ENCODE measurements around the gene INTS4. TPM values are rescaled to one million over a fixed set of nuclear protein-coding genes. Genes with fewer than 3 reads are reported as not detected.
"Not testable (repeated sequence)": the region's sequence is repeated elsewhere in the genome, so short reads cannot be mapped to it uniquely, and the experiment has no call there.

Gene INTS4
- polyA plus RNA-seq, 1 donor (not counting 4 experiments of a cell fraction or from before 2014, with no cell fraction given), result 18.0 TPM

DNA sequence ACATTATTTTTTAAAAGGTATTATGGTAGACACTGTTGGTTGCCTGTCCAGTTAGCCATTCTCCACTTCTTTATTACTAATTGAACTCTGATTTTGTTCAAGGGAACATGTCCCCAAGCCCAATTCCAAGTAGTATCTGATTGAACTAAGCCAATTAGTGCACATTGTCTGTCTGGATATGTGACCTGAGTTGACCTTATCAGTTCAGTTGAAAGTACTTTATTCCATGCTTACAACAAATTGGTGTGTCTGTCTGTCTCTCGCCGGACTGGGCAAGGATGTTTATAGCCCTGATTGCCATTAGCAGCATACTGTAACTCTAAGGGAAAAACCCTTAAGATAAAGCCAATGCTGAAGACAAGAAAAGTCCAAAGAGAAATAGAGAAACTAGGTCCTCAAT lies 85.6 kb downstream of the INTS4 start:
- no peaks in the 10 kb centered on the region for H3K9me1 ChIP-seq (ENCODE audit: control insufficient read depth, extremely low read depth, insufficient read depth, low read length)
- H3K9me3 ChIP-seq (ENCODE audit: control insufficient read depth, low read depth, low read length), result no peaks in the 10 kb centered on the region
- no peak overlapping the region for H3K4me2 ChIP-seq (ENCODE audit: control insufficient read depth, extremely low read depth, insufficient read depth, low read depth, low read length)
- H4K20me1 ChIP-seq (ENCODE audit: control insufficient read depth, extremely low read depth, insufficient read depth, low read length), result no peaks in the 10 kb centered on the region
- TF ChIP-seq, protein P1, sequence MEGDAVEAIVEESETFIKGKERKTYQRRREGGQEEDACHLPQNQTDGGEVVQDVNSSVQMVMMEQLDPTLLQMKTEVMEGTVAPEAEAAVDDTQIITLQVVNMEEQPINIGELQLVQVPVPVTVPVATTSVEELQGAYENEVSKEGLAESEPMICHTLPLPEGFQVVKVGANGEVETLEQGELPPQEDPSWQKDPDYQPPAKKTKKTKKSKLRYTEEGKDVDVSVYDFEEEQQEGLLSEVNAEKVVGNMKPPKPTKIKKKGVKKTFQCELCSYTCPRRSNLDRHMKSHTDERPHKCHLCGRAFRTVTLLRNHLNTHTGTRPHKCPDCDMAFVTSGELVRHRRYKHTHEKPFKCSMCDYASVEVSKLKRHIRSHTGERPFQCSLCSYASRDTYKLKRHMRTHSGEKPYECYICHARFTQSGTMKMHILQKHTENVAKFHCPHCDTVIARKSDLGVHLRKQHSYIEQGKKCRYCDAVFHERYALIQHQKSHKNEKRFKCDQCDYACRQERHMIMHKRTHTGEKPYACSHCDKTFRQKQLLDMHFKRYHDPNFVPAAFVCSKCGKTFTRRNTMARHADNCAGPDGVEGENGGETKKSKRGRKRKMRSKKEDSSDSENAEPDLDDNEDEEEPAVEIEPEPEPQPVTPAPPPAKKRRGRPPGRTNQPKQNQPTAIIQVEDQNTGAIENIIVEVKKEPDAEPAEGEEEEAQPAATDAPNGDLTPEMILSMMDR (optimal IDR thresholded peaks at IDR 0.05 in 1 of 3, IDR thresholded peaks at IDR 0.05 in 1 of 3, conservative IDR thresholded peaks at IDR 0.05 in 1 of 3; ENCODE audit: extremely low read depth in 1 of 3, insufficient read depth in 2 of 3, low read length in 3 of 3), result no peak
- TF ChIP-seq EZH2 (IDR thresholded peaks at IDR 0.05; ENCODE audit: low read length), result no peak
- no peak overlapping the region for H3K4me3 ChIP-seq (ENCODE audit: control insufficient read depth in 2 of 3, extremely low read depth in 1 of 3, insufficient read depth in 2 of 3, low read depth in 1 of 3, low read length in 3 of 3)
- DNase-seq (ENCODE audit: low read depth, low spot score) (no peak), FAIRE-seq (no peak)
- no peak overlapping the region for H3K9ac ChIP-seq (ENCODE audit: control insufficient read depth, extremely low read depth, insufficient read depth, low read length)
- H2AFZ ChIP-seq (ENCODE audit: control insufficient read depth, low read length), result no peak overlapping the region
- dilution Hi-C loops (cut with MboI; ENCODE audit: extremely low pct_ligation_motif_present, low sequenced_read_pairs), result no loop called here
- H3K27ac ChIP-seq (ENCODE audit: control insufficient read depth, insufficient read depth, low read length), result no peak overlapping the region
- H3K27me3 ChIP-seq (ENCODE audit: control insufficient read depth, extremely low read depth, insufficient read depth, low read length), result no peaks in the 10 kb centered on the region
- no peaks in the 10 kb centered on the region for H3K4me1 ChIP-seq (ENCODE audit: control insufficient read depth, extremely low read depth, insufficient read depth, low read length)
- H3K79me2 ChIP-seq (ENCODE audit: control insufficient read depth, insufficient read depth, low read length), result no peaks in the 10 kb centered on the region
- no peaks in the 10 kb centered on the region for H3K36me3 ChIP-seq (ENCODE audit: control insufficient read depth in 2 of 2, extremely low read depth in 1 of 2, insufficient read depth in 2 of 2, low read length in 2 of 2)

DNA sequence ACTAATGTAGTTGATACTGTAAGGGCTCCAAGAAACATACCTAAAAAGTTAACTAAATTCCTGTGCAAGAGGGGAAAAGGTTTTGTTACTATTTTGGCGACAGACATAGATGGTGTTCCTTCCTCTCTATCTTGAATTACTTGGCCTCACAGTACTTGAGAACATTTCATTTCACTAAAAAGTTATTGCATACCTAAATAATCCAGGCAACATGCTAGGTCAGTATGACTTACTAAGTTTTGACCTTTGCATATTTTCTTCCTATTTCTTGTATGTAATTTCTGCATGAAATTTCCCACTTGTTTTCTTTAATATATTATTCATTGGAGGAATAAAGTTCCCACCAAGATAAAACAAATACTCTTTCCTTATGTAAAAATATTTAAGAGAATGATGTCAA lies 99.5 kb downstream of the INTS4 start:
- H4K20me1 ChIP-seq (ENCODE audit: control insufficient read depth, extremely low read depth, insufficient read depth, low read length); H3K9ac ChIP-seq (ENCODE audit: control insufficient read depth, extremely low read depth, insufficient read depth, low read length); H3K79me2 ChIP-seq (ENCODE audit: control insufficient read depth, insufficient read depth, low read length); H3K27ac ChIP-seq (ENCODE audit: control insufficient read depth, insufficient read depth, low read length); H3K27me3 ChIP-seq (ENCODE audit: control insufficient read depth, extremely low read depth, insufficient read depth, low read length); H3K4me1 ChIP-seq (ENCODE audit: control insufficient read depth, extremely low read depth, insufficient read depth, low read length); H3K9me1 ChIP-seq (ENCODE audit: control insufficient read depth, extremely low read depth, insufficient read depth, low read length); H3K4me3 ChIP-seq (ENCODE audit: control insufficient read depth in 2 of 3, extremely low read depth in 1 of 3, insufficient read depth in 2 of 3, low read depth in 1 of 3, low read length in 3 of 3); H3K4me2 ChIP-seq (ENCODE audit: control insufficient read depth, extremely low read depth, insufficient read depth, low read depth, low read length); dilution Hi-C loops (cut with MboI; ENCODE audit: extremely low pct_ligation_motif_present, low sequenced_read_pairs); FAIRE-seq; H2AFZ ChIP-seq (ENCODE audit: control insufficient read depth, low read length); H3K9me3 ChIP-seq (ENCODE audit: control insufficient read depth, low read depth, low read length); DNase-seq (ENCODE audit: low read depth, low spot score); H3K36me3 ChIP-seq (ENCODE audit: control insufficient read depth in 2 of 2, extremely low read depth in 1 of 2, insufficient read depth in 2 of 2, low read length in 2 of 2): not testable (repeated sequence)

DNA sequence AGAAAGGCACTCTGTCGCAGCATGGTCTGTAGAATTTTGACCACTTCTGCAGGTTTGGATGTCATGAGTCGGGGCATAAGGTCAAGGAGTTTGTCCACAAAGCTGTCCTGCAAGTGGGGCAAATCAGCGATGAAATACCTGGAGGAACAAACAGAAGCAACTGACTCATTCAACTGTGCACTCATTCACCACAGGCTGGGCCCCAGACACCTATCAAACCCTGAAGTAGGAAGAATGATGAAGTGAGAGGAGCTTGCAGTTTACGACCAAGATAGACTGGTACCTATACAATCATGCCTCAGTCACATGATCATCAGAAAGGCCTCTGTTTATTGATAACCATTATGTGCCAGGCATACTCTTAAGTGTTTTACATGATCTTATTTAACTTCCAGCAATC lies 102.8 kb downstream of the INTS4 start:
- H4K20me1 ChIP-seq (ENCODE audit: control insufficient read depth, extremely low read depth, insufficient read depth, low read length); FAIRE-seq; H3K27me3 ChIP-seq (ENCODE audit: control insufficient read depth, extremely low read depth, insufficient read depth, low read length); H3K9me3 ChIP-seq (ENCODE audit: control insufficient read depth, low read depth, low read length); H3K4me3 ChIP-seq (ENCODE audit: control insufficient read depth in 2 of 3, extremely low read depth in 1 of 3, insufficient read depth in 2 of 3, low read depth in 1 of 3, low read length in 3 of 3); H3K4me1 ChIP-seq (ENCODE audit: control insufficient read depth, extremely low read depth, insufficient read depth, low read length); H3K9ac ChIP-seq (ENCODE audit: control insufficient read depth, extremely low read depth, insufficient read depth, low read length); H3K36me3 ChIP-seq (ENCODE audit: control insufficient read depth in 2 of 2, extremely low read depth in 1 of 2, insufficient read depth in 2 of 2, low read length in 2 of 2); H3K9me1 ChIP-seq (ENCODE audit: control insufficient read depth, extremely low read depth, insufficient read depth, low read length); H2AFZ ChIP-seq (ENCODE audit: control insufficient read depth, low read length); DNase-seq (ENCODE audit: low read depth, low spot score); H3K4me2 ChIP-seq (ENCODE audit: control insufficient read depth, extremely low read depth, insufficient read depth, low read depth, low read length); H3K27ac ChIP-seq (ENCODE audit: control insufficient read depth, insufficient read depth, low read length); dilution Hi-C loops (cut with MboI; ENCODE audit: extremely low pct_ligation_motif_present, low sequenced_read_pairs); H3K79me2 ChIP-seq (ENCODE audit: control insufficient read depth, insufficient read depth, low read length): not testable (repeated sequence)

GRCh38 chr11:77891256-77891655 lies 103.2 kb downstream of the INTS4 start:
- H2AFZ ChIP-seq (ENCODE audit: control insufficient read depth, low read length); H3K4me2 ChIP-seq (ENCODE audit: control insufficient read depth, extremely low read depth, insufficient read depth, low read depth, low read length); H3K9ac ChIP-seq (ENCODE audit: control insufficient read depth, extremely low read depth, insufficient read depth, low read length); H3K27ac ChIP-seq (ENCODE audit: control insufficient read depth, insufficient read depth, low read length); H3K4me1 ChIP-seq (ENCODE audit: control insufficient read depth, extremely low read depth, insufficient read depth, low read length); dilution Hi-C loops (cut with MboI; ENCODE audit: extremely low pct_ligation_motif_present, low sequenced_read_pairs); DNase-seq (ENCODE audit: low read depth, low spot score); H3K4me3 ChIP-seq (ENCODE audit: control insufficient read depth in 2 of 3, extremely low read depth in 1 of 3, insufficient read depth in 2 of 3, low read depth in 1 of 3, low read length in 3 of 3); H3K79me2 ChIP-seq (ENCODE audit: control insufficient read depth, insufficient read depth, low read length); H3K9me3 ChIP-seq (ENCODE audit: control insufficient read depth, low read depth, low read length); H4K20me1 ChIP-seq (ENCODE audit: control insufficient read depth, extremely low read depth, insufficient read depth, low read length); H3K9me1 ChIP-seq (ENCODE audit: control insufficient read depth, extremely low read depth, insufficient read depth, low read length); H3K27me3 ChIP-seq (ENCODE audit: control insufficient read depth, extremely low read depth, insufficient read depth, low read length); FAIRE-seq; H3K36me3 ChIP-seq (ENCODE audit: control insufficient read depth in 2 of 2, extremely low read depth in 1 of 2, insufficient read depth in 2 of 2, low read length in 2 of 2): not testable (repeated sequence)
